GM12864 (cell line): ENCODE results near the gene CRIP1.

Experiments used
- DNase-seq: peaks from one replicate; pipeline ENCODE4 v3.0.0-alpha.2; 2011; ENCODE audit warnings: low read depth
- H3K4me3 ChIP-seq: 2 replicates; pipeline ENCODE4 v1.5.1; 2011; ENCODE audit warnings: mild to moderate bottlenecking, low read depth, low read length, control low read depth
- CTCF ChIP-seq: IDR thresholded peaks from 2 replicates; pipeline ENCODE4 v1.5.1; 2011; ENCODE audit warnings: low read depth, mild to moderate bottlenecking, moderate library complexity, low read length, control low read depth, inconsistent platforms; ENCODE audit errors: missing control alignments

Gene CRIP1

GRCh38 chr14:105530285-105531087 lies 43.8 kb downstream of the CRIP1 start:
- no peak overlapping the region for H3K4me3 ChIP-seq
- TF ChIP-seq CTCF = no peak
- DNase-seq = no peak

GRCh38 chr14:105531088-105531893 lies 44.6 kb downstream of the CRIP1 start:
- no peak for TF ChIP-seq CTCF
- no peak for DNase-seq
- H3K4me3 ChIP-seq = no peak overlapping the region

GRCh38 chr14:105531894-105532623 lies 45.4 kb downstream of the CRIP1 start:
- no peak for DNase-seq
- no peak for TF ChIP-seq CTCF
- no peak overlapping the region for H3K4me3 ChIP-seq

GRCh38 chr14:105532735-105533141 lies 46.1 kb downstream of the CRIP1 start:
- H3K4me3 ChIP-seq = no peak overlapping the region
- TF ChIP-seq CTCF = peak; percentile 73
- DNase-seq = no peak

- TF ChIP-seq CTCF = no peak
- DNase-seq = no peak
- H3K4me3 ChIP-seq = no peak overlapping the region
Measured at GRCh38 chr14:105533391-105533790, 46.7 kb downstream of the CRIP1 start.

GRCh38 chr14:105533811-105534498 lies 47.3 kb downstream of the CRIP1 start:
- TF ChIP-seq CTCF = no peak
- no peak for DNase-seq
- no peak overlapping the region for H3K4me3 ChIP-seq
